Measurements from ENCODE around the gene CFAP251. TPM values are rescaled to one million over a fixed set of nuclear protein-coding genes. Genes with fewer than 3 reads are reported as not detected.

CFAP251 gene
- total and polyA plus RNA-seq, 2 experiments from 2014 or later = 3.0 to 3.7 TPM

GRCh38 chr12:121934309-121934664, 15.9 kb downstream of the CFAP251 start:
- DNase-seq (ENCODE audit: low spot score) = no peak
- no peak overlapping the region for H3K4me2 ChIP-seq
- no peaks in the 10 kb centered on the region for H3K9me2 ChIP-seq (replicated peaks; ENCODE audit: insufficient read depth)
- H3K9me3 ChIP-seq (ENCODE audit: low read depth) = no peaks in the 10 kb centered on the region
- no peaks in the 10 kb centered on the region for H3K36me3 ChIP-seq (replicated peaks; ENCODE audit: insufficient read depth, low read depth)
- H3K4me3 ChIP-seq = no peak overlapping the region
- no peak overlapping the region for H3K27ac ChIP-seq
- H3K79me2 ChIP-seq = no peaks in the 10 kb centered on the region
- H3K27me3 ChIP-seq = no peaks in the 10 kb centered on the region
- 97% methylated on average over 2 of the region's 2 CpGs for WGBS (ENCODE audit: low lambda C conversion rate, missing lambda C conversion rate)
- no peak overlapping the region for H2AFZ ChIP-seq
- H4K20me1 ChIP-seq (ENCODE audit: insufficient read depth, poor library complexity, severe bottlenecking) = no peaks in the 10 kb centered on the region
- no peaks in the 10 kb centered on the region for H3K4me1 ChIP-seq (ENCODE audit: insufficient read depth)
- no peak for TF ChIP-seq CTCF (IDR thresholded peaks at IDR 0.05; ENCODE audit: poor library complexity)
- TF ChIP-seq EZH2 (IDR thresholded peaks at IDR 0.05; ENCODE audit: borderline replicate concordance) = no peak
- TF ChIP-seq EZH2phosphoT487 (IDR thresholded peaks at IDR 0.05; ENCODE audit: low read depth, severe bottlenecking, unreplicated experiment) = no peak

- H3K4me1 ChIP-seq (ENCODE audit: insufficient read depth) = no peaks in the 10 kb centered on the region
- no peaks in the 10 kb centered on the region for H3K79me2 ChIP-seq
- H4K20me1 ChIP-seq (ENCODE audit: insufficient read depth, poor library complexity, severe bottlenecking) = no peaks in the 10 kb centered on the region
- no peaks in the 10 kb centered on the region for H3K36me3 ChIP-seq (replicated peaks; ENCODE audit: insufficient read depth, low read depth)
- H3K9me2 ChIP-seq (replicated peaks; ENCODE audit: insufficient read depth) = no peaks in the 10 kb centered on the region
- no peak for DNase-seq (ENCODE audit: low spot score)
- no peak overlapping the region for H2AFZ ChIP-seq
- no peak overlapping the region for H3K4me2 ChIP-seq
- H3K27ac ChIP-seq = no peak overlapping the region
- TF ChIP-seq CTCF (IDR thresholded peaks at IDR 0.05; ENCODE audit: poor library complexity) (no peak), EZH2 (IDR thresholded peaks at IDR 0.05; ENCODE audit: borderline replicate concordance) (no peak), EZH2phosphoT487 (IDR thresholded peaks at IDR 0.05; ENCODE audit: low read depth, severe bottlenecking, unreplicated experiment) (no peak)
- no peaks in the 10 kb centered on the region for H3K9me3 ChIP-seq (ENCODE audit: low read depth)
- H3K4me3 ChIP-seq = no peak overlapping the region
- 96% methylated on average over 7 of the region's 7 CpGs for WGBS (ENCODE audit: low lambda C conversion rate, missing lambda C conversion rate)
- no peaks in the 10 kb centered on the region for H3K27me3 ChIP-seq
Observed at GRCh38 chr12:121937654-121938053, 19.3 kb downstream of the CFAP251 start.

- WGBS (ENCODE audit: low lambda C conversion rate, missing lambda C conversion rate) = 46% methylated on average over 7 of the region's 7 CpGs
- Histone ChIP-seq H3K4me2 (no peak overlapping the region), H3K36me3 (replicated peaks; ENCODE audit: insufficient read depth, low read depth) (no peaks in the 10 kb centered on the region), H3K79me2 (no peaks in the 10 kb centered on the region), H2AFZ (no peak overlapping the region), H3K27ac (no peak overlapping the region), H3K9me2 (replicated peaks; ENCODE audit: insufficient read depth) (no peaks in the 10 kb centered on the region), H3K4me1 (ENCODE audit: insufficient read depth) (no peaks in the 10 kb centered on the region), H3K4me3 (no peak overlapping the region), H4K20me1 (ENCODE audit: insufficient read depth, poor library complexity, severe bottlenecking) (no peaks in the 10 kb centered on the region), H3K27me3 (no peaks in the 10 kb centered on the region), H3K9me3 (ENCODE audit: low read depth) (no peaks in the 10 kb centered on the region)
- DNase-seq (ENCODE audit: low spot score) = peak; percentile 49
- no peak for TF ChIP-seq CTCF (IDR thresholded peaks at IDR 0.05; ENCODE audit: poor library complexity)
- TF ChIP-seq EZH2 (IDR thresholded peaks at IDR 0.05; ENCODE audit: borderline replicate concordance) = no peak
- TF ChIP-seq EZH2phosphoT487 (IDR thresholded peaks at IDR 0.05; ENCODE audit: low read depth, severe bottlenecking, unreplicated experiment) = no peak
Observed at GRCh38 chr12:121939186-121939585, 20.8 kb downstream of the CFAP251 start.
